GM23338 (cell line): ENCODE measurements around the gene ZNF831. TPM values are rescaled to one million over a fixed set of nuclear protein-coding genes. Genes with fewer than 3 reads are reported as not detected.

Experiments used
- ATAC-seq: fragments of 200-7000 bp; cut with Tn5 transposase; 3 replicates; pipeline ENCODE4 v1.9.1; 2020
- DNase-seq: peaks from one replicate; pipeline ENCODE4 v3.0.0-alpha.2; 2015; ENCODE audit warnings: low spot score
- H2AFZ ChIP-seq: fragments of 200-600 bp; sonication (generic); 2 replicates; pipeline ENCODE4 v1.8.0; 2016; ENCODE audit warnings: antibody characterized with exemption, mild to moderate bottlenecking, moderate library complexity
- H3F3A ChIP-seq: fragments of 200-600 bp; sonication (generic); replicated peaks from 2 replicates; pipeline ENCODE4 v1.8.0; 2017; ENCODE audit warnings: antibody characterized with exemption, mixed run types, low read depth
- H3K27ac ChIP-seq: fragments of 200-600 bp; sonication (generic); 2 replicates; pipeline ENCODE4 v1.6.1; 2016; ENCODE audit warnings: low read depth
- H3K27me3 ChIP-seq: fragments of 200-600 bp; sonication (generic); 2 replicates; pipeline ENCODE4 v1.8.0; 2016; ENCODE audit warnings: mild to moderate bottlenecking, mixed run types, moderate library complexity; ENCODE audit not compliant: insufficient read depth
- H3K36me3 ChIP-seq: fragments of 200-600 bp; sonication (generic); 2 replicates; pipeline ENCODE4 v1.8.0; 2016; ENCODE audit warnings: mild to moderate bottlenecking; ENCODE audit not compliant: insufficient read depth
- H3K4me1 ChIP-seq: fragments of 200-600 bp; sonication (generic); 2 replicates; pipeline ENCODE4 v1.8.0; 2016; ENCODE audit warnings: mild to moderate bottlenecking, moderate library complexity; ENCODE audit not compliant: insufficient read depth
- H3K4me2 ChIP-seq: fragments of 200-600 bp; sonication (generic); 2 replicates; pipeline ENCODE4 v1.7.1; 2017; ENCODE audit warnings: mixed run types
- H3K4me3 ChIP-seq: fragments of 200-600 bp; sonication (generic); 2 replicates; pipeline ENCODE4 v1.6.1; 2016; ENCODE audit warnings: mixed run types
- H3K79me2 ChIP-seq: fragments of 200-600 bp; sonication (generic); replicated peaks from 2 replicates; pipeline ENCODE4 v1.8.0; 2017; ENCODE audit warnings: mild to moderate bottlenecking; ENCODE audit not compliant: insufficient read depth
- H3K9me2 ChIP-seq: fragments of 200-600 bp; sonication (generic); 2 replicates; pipeline ENCODE4 v1.8.0; 2017; ENCODE audit not compliant: insufficient read depth
- H4K20me1 ChIP-seq: fragments of 200-600 bp; sonication (generic); replicated peaks from 2 replicates; pipeline ENCODE4 v1.8.0; 2017; ENCODE audit warnings: mild to moderate bottlenecking; ENCODE audit not compliant: insufficient read depth
- H3K27ac Mint-ChIP-seq: 2 replicates; pipeline ENCODE4 v1.8.0; 2020; ENCODE audit warnings: inconsistent platforms, mild to moderate bottlenecking, moderate library complexity, mixed read lengths
- H3K27me3 Mint-ChIP-seq: 3 replicates; pipeline ENCODE4 v1.8.0; 2022; ENCODE audit warnings: low read depth, mild to moderate bottlenecking, moderate library complexity, mixed read lengths, inconsistent platforms; ENCODE audit not compliant: insufficient read depth, poor library complexity
- H3K36me3 Mint-ChIP-seq: 3 replicates; pipeline ENCODE4 v1.8.0; 2021; ENCODE audit warnings: low read depth, mild to moderate bottlenecking, inconsistent platforms, moderate library complexity, mixed read lengths
- H3K4me1 Mint-ChIP-seq: 3 replicates; pipeline ENCODE4 v1.8.0; 2020; ENCODE audit warnings: mild to moderate bottlenecking, inconsistent platforms, mixed read lengths
- H3K4me3 Mint-ChIP-seq: 3 replicates; pipeline ENCODE4 v1.8.0; 2021; ENCODE audit warnings: moderate library complexity, mild to moderate bottlenecking, inconsistent platforms, mixed read lengths
- H3K9me3 Mint-ChIP-seq: 3 replicates; pipeline ENCODE4 v1.8.0; 2020; ENCODE audit warnings: moderate library complexity, mild to moderate bottlenecking, inconsistent platforms, mixed read lengths
- CREB1 ChIP-seq: fragments of 250-450 bp; sonication (Bioruptor Pico); IDR thresholded peaks from 2 replicates; pipeline ENCODE4 v1.5.0; 2020; ENCODE audit warnings: low read depth, mild to moderate bottlenecking, moderate library complexity
- EZH2phosphoT487 ChIP-seq: fragments of 200-600 bp; sonication (generic); IDR thresholded peaks from one replicate; pipeline ENCODE4 v1.8.1; 2018; ENCODE audit warnings: antibody characterized with exemption; ENCODE audit not compliant: unreplicated experiment
- STAT1 ChIP-seq: IDR thresholded peaks from one replicate; pipeline ENCODE4 v1.6.1; 2016; ENCODE audit warnings: antibody characterized with exemption; ENCODE audit not compliant: unreplicated experiment
- ZNF114 ChIP-seq: fragments of 250-450 bp; sonication (Bioruptor Pico); IDR thresholded peaks from 2 replicates; pipeline ENCODE4 v1.5.0; 2020; ENCODE audit warnings: mild to moderate bottlenecking, moderate library complexity
- ZNF331 ChIP-seq: fragments of 250-450 bp; sonication (Bioruptor Pico); IDR thresholded peaks from 2 replicates; pipeline ENCODE4 v1.5.0; 2020; ENCODE audit warnings: low read depth, mild to moderate bottlenecking, moderate library complexity
- polyA plus RNA-seq: library from polyadenylated mRNA; unstranded; fragments of >200 nt; fragmentation: Nextera tagmentation; extraction: Ambion mirVana; gene quantifications from 2 replicates; pipeline ENCODE4 v1.2.1, GENCODE V29; 2016
- total RNA-seq: library from RNA; depleted of rRNA; stranded (reverse); fragments of >200 nt; shearing (Covaris generic); gene quantifications from 2 replicates; pipeline ENCODE4 v1.2.3, GENCODE V29; 2014
- TF ChIP-seq, protein P1 (sequence below): IDR thresholded peaks from one replicate; pipeline ENCODE4 v1.6.1; 2018; ENCODE audit warnings: antibody characterized with exemption; ENCODE audit not compliant: unreplicated experiment
- TF ChIP-seq, protein P2 (sequence below), 2 experiments: fragments of 200-600 bp in 1 of 2; sonication (generic) in 1 of 2; conservative IDR thresholded peaks; 2 replicates each; pipeline versions ENCODE4 v1.5.1 to v1.6.1; 2016 to 2017; ENCODE audit warnings: antibody characterized with exemption in 2 of 2, low read depth in 2 of 2, mild to moderate bottlenecking in 2 of 2, moderate library complexity in 1 of 2
- TF ChIP-seq, protein P3 (sequence below): fragments of 250-450 bp; sonication (Bioruptor Pico); IDR thresholded peaks from 2 replicates; pipeline ENCODE4 v1.5.0; 2020; ENCODE audit warnings: mild to moderate bottlenecking, moderate library complexity

Gene ZNF831
- total and polyA plus RNA-seq, 2 experiments from 2014 or later = not detected

DNA sequence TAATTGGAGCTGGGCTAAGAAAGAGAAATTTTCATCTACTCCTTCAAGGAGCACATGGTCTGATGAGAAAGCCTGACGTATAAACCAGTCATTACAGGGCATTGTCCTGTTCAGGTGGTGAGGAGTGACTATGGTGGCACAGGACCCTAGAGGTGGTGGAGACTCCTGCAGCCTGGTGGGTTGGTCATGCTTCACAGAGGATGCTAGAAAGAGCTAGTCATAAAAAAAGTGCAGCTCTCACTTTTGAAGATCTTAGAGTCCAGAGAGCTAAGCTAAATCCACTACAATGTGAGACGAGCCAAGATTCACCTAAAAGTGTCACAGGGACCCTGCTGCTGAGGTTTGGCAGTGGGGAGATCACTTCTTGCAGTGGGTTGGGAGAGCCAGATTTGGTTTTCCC, 9.8 kb upstream of the ZNF831 start (continued):
- TF ChIP-seq, protein P1, sequence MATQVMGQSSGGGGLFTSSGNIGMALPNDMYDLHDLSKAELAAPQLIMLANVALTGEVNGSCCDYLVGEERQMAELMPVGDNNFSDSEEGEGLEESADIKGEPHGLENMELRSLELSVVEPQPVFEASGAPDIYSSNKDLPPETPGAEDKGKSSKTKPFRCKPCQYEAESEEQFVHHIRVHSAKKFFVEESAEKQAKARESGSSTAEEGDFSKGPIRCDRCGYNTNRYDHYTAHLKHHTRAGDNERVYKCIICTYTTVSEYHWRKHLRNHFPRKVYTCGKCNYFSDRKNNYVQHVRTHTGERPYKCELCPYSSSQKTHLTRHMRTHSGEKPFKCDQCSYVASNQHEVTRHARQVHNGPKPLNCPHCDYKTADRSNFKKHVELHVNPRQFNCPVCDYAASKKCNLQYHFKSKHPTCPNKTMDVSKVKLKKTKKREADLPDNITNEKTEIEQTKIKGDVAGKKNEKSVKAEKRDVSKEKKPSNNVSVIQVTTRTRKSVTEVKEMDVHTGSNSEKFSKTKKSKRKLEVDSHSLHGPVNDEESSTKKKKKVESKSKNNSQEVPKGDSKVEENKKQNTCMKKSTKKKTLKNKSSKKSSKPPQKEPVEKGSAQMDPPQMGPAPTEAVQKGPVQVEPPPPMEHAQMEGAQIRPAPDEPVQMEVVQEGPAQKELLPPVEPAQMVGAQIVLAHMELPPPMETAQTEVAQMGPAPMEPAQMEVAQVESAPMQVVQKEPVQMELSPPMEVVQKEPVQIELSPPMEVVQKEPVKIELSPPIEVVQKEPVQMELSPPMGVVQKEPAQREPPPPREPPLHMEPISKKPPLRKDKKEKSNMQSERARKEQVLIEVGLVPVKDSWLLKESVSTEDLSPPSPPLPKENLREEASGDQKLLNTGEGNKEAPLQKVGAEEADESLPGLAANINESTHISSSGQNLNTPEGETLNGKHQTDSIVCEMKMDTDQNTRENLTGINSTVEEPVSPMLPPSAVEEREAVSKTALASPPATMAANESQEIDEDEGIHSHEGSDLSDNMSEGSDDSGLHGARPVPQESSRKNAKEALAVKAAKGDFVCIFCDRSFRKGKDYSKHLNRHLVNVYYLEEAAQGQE = no peak
- no peak for TF ChIP-seq CREB1 (CRISPR knock-in tag)
- no peak for TF ChIP-seq ZNF114

DNA sequence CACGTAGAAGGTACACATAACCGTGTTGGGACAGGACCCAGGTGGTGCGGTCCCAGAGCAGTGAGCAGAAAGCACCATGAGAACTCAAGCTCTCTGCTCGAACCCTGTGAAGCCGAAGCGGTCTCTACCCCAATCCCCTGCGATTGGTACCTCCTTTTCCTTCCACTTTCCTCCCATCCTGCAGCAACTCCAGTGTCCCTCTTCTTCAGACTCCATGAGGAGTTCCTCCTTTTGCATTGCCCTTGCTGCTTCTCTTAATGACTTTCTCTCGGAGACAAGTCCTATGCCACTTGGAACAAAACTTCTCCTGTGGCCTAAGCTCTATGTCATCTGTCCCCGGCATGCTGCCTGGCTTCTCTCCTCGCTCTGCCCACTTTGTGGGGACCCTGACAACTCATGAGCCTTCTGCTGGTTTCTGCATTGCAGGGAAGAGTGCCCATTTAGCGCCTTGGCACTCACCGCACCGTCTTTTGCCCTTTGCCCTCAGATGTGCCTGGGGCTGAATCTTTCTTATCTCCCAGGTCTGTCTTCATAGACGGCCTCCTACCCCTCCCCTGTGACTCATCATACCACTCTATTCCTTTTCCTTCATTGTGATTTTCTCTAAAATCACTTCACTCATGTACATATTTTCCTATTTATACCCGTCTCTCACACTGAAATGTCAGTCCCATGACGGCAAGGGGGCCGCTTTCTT, 9.2 kb upstream of the ZNF831 start:
- H3K36me3 Mint-ChIP-seq = no peaks in the 10 kb centered on the region
- H4K20me1 ChIP-seq = no peaks in the 10 kb centered on the region
- no peaks in the 10 kb centered on the region for H3F3A ChIP-seq
- H3K4me3 ChIP-seq = no peak overlapping the region
- peaks cover 8% of the 10 kb centered on the region for H3K27me3 Mint-ChIP-seq
- H3K27me3 ChIP-seq = no peaks in the 10 kb centered on the region
- H3K9me3 Mint-ChIP-seq = no peaks in the 10 kb centered on the region; the same call in 2 of the 3 replicates
- DNase-seq (no peak), ATAC-seq (no peak)
- H3K4me1 Mint-ChIP-seq = peaks cover 12% of the 10 kb centered on the region
- no peak overlapping the region for H3K27ac Mint-ChIP-seq
- no peaks in the 10 kb centered on the region for H3K79me2 ChIP-seq
- H3K4me1 ChIP-seq = peaks cover 5% of the 10 kb centered on the region
- H3K27ac ChIP-seq = no peak overlapping the region
- H3K4me3 Mint-ChIP-seq = no peak overlapping the region
- H3K36me3 ChIP-seq = no peaks in the 10 kb centered on the region
- no peaks in the 10 kb centered on the region for H3K9me2 ChIP-seq
- H3K4me2 ChIP-seq = no peak overlapping the region
- no peak overlapping the region for H2AFZ ChIP-seq
- TF ChIP-seq ZNF114 (no peak), EZH2phosphoT487 (no peak), ZNF331 (no peak), STAT1 (no peak)
- TF ChIP-seq, protein P2, sequence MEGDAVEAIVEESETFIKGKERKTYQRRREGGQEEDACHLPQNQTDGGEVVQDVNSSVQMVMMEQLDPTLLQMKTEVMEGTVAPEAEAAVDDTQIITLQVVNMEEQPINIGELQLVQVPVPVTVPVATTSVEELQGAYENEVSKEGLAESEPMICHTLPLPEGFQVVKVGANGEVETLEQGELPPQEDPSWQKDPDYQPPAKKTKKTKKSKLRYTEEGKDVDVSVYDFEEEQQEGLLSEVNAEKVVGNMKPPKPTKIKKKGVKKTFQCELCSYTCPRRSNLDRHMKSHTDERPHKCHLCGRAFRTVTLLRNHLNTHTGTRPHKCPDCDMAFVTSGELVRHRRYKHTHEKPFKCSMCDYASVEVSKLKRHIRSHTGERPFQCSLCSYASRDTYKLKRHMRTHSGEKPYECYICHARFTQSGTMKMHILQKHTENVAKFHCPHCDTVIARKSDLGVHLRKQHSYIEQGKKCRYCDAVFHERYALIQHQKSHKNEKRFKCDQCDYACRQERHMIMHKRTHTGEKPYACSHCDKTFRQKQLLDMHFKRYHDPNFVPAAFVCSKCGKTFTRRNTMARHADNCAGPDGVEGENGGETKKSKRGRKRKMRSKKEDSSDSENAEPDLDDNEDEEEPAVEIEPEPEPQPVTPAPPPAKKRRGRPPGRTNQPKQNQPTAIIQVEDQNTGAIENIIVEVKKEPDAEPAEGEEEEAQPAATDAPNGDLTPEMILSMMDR (conservative IDR thresholded peaks at IDR 0.05; ENCODE audit: low read depth in 2 of 2) = no peak
- TF ChIP-seq, protein P1 = no peak
- TF ChIP-seq, protein P3, sequence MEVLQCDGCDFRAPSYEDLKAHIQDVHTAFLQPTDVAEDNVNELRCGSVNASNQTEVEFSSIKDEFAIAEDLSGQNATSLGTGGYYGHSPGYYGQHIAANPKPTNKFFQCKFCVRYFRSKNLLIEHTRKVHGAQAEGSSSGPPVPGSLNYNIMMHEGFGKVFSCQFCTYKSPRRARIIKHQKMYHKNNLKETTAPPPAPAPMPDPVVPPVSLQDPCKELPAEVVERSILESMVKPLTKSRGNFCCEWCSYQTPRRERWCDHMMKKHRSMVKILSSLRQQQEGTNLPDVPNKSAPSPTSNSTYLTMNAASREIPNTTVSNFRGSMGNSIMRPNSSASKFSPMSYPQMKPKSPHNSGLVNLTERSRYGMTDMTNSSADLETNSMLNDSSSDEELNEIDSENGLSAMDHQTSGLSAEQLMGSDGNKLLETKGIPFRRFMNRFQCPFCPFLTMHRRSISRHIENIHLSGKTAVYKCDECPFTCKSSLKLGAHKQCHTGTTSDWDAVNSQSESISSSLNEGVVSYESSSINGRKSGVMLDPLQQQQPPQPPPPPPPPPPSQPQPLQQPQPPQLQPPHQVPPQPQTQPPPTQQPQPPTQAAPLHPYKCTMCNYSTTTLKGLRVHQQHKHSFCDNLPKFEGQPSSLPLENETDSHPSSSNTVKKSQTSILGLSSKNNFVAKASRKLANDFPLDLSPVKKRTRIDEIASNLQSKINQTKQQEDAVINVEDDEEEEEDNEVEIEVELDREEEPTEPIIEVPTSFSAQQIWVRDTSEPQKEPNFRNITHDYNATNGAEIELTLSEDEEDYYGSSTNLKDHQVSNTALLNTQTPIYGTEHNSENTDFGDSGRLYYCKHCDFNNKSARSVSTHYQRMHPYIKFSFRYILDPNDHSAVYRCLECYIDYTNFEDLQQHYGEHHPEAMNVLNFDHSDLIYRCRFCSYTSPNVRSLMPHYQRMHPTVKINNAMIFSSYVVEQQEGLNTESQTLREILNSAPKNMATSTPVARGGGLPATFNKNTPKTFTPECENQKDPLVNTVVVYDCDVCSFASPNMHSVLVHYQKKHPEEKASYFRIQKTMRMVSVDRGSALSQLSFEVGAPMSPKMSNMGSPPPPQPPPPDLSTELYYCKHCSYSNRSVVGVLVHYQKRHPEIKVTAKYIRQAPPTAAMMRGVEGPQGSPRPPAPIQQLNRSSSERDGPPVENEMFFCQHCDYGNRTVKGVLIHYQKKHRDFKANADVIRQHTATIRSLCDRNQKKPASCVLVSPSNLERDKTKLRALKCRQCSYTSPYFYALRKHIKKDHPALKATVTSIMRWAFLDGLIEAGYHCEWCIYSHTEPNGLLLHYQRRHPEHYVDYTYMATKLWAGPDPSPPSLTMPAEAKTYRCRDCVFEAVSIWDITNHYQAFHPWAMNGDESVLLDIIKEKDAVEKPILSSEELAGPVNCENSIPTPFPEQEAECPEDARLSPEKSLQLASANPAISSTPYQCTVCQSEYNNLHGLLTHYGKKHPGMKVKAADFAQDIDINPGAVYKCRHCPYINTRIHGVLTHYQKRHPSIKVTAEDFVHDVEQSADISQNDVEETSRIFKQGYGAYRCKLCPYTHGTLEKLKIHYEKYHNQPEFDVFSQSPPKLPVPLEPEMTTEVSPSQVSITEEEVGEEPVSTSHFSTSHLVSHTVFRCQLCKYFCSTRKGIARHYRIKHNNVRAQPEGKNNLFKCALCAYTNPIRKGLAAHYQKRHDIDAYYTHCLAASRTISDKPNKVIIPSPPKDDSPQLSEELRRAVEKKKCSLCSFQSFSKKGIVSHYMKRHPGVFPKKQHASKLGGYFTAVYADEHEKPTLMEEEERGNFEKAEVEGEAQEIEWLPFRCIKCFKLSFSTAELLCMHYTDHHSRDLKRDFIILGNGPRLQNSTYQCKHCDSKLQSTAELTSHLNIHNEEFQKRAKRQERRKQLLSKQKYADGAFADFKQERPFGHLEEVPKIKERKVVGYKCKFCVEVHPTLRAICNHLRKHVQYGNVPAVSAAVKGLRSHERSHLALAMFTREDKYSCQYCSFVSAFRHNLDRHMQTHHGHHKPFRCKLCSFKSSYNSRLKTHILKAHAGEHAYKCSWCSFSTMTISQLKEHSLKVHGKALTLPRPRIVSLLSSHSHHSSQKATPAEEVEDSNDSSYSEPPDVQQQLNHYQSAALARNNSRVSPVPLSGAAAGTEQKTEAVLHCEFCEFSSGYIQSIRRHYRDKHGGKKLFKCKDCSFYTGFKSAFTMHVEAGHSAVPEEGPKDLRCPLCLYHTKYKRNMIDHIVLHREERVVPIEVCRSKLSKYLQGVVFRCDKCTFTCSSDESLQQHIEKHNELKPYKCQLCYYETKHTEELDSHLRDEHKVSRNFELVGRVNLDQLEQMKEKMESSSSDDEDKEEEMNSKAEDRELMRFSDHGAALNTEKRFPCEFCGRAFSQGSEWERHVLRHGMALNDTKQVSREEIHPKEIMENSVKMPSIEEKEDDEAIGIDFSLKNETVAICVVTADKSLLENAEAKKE (CRISPR knock-in tag) = no peak
